HepG2 (cell line): ENCODE measurements around the gene ABCC1. TPM values are rescaled to one million over a fixed set of nuclear protein-coding genes. Genes with fewer than 3 reads are reported as not detected.

ENCODE experiments used
- CEBPG ChIP-seq: IDR thresholded peaks from 2 replicates; pipeline ENCODE4 v1.6.1; 2016
- CENPX ChIP-seq: sonication (generic); formaldehyde crosslinking; IDR thresholded peaks from 2 replicates; pipeline ENCODE4 v1.9.0; 2021; ENCODE audit warnings: mild to moderate bottlenecking, missing genetic modification reagents, moderate library complexity
- DR1 ChIP-seq: sonication (generic); formaldehyde crosslinking; IDR thresholded peaks from 2 replicates; pipeline ENCODE4 v1.8.0; 2021; ENCODE audit warnings: mild to moderate bottlenecking, missing genetic modification reagents, inconsistent platforms
- ELF1 ChIP-seq: sonication (generic); formaldehyde crosslinking; IDR thresholded peaks from 2 replicates; pipeline ENCODE4 v1.4.0; 2020; ENCODE audit warnings: missing genetic modification reagents
- FOXC1 ChIP-seq: sonication (generic); formaldehyde crosslinking; IDR thresholded peaks from 2 replicates; pipeline ENCODE4 v1.8.0; 2022; ENCODE audit warnings: mild to moderate bottlenecking, missing genetic modification reagents, borderline replicate concordance
- GPN1 ChIP-seq: sonication (generic); formaldehyde crosslinking; IDR thresholded peaks from 2 replicates; pipeline ENCODE4 v1.5.1; 2020; ENCODE audit warnings: missing genetic modification reagents, borderline replicate concordance
- HMG20B ChIP-seq: conservative IDR thresholded peaks from 2 replicates; pipeline ENCODE4 v1.6.1; 2016; ENCODE audit warnings: missing genetic modification reagents, missing compliant biosample characterization
- KLF6 ChIP-seq: IDR thresholded peaks from 2 replicates; pipeline ENCODE4 v1.8.0; 2016; ENCODE audit warnings: missing biosample characterization, missing genetic modification reagents
- KMT2B ChIP-seq: IDR thresholded peaks from 2 replicates; pipeline ENCODE4 v1.6.1; 2016; ENCODE audit warnings: missing genetic modification reagents, missing compliant biosample characterization
- POLR2AphosphoS2 ChIP-seq: IDR thresholded peaks from 2 replicates; pipeline ENCODE4 v1.6.1; 2011; ENCODE audit warnings: low read depth, low read length, improper control_type of control experiment
- SETDB1 ChIP-seq: sonication (generic); formaldehyde crosslinking; IDR thresholded peaks from 2 replicates; pipeline ENCODE4 v1.5.1; 2020; ENCODE audit warnings: missing genetic modification reagents, mild to moderate bottlenecking, borderline replicate concordance
- SP140L ChIP-seq: sonication (generic); formaldehyde crosslinking; IDR thresholded peaks from 2 replicates; pipeline ENCODE4 v1.4.0; 2020; ENCODE audit warnings: missing genetic modification reagents, borderline replicate concordance
- ZNF251 ChIP-seq: sonication (generic); formaldehyde crosslinking; IDR thresholded peaks from 2 replicates; pipeline ENCODE4 v1.9.0; 2021; ENCODE audit warnings: mild to moderate bottlenecking, missing genetic modification reagents
- ZNF589 ChIP-seq: sonication (generic); formaldehyde crosslinking; conservative IDR thresholded peaks from 2 replicates; pipeline ENCODE4 v1.8.0; 2022; ENCODE audit warnings: mild to moderate bottlenecking, moderate library complexity, missing genetic modification reagents
- ZNF75D ChIP-seq: sonication (generic); formaldehyde crosslinking; IDR thresholded peaks from 2 replicates; pipeline ENCODE4 v1.8.1; 2023; ENCODE audit warnings: missing genetic modification reagents, mild to moderate bottlenecking, borderline replicate concordance
- polyA plus RNA-seq, 8 experiments: library from polyadenylated mRNA; depleted of rRNA in 3 of 8; stranded (reverse) in 7 of 8; unstranded in 1 of 8; fragments of >200 nt; fragmentation: Illumina TruSeq in 4 of 8; extraction: Trizol in 4 of 8; gene quantifications; 2 replicates each; pipeline versions ENCODE4 v1.2.1 to v1.2.3, GENCODE V29; 2011 to 2016; ENCODE audit warnings: low read depth in 4 of 8, missing spikeins in 1 of 8, mixed read lengths in 1 of 8; ENCODE audit not compliant: insufficient read depth in 1 of 8
- total RNA-seq, 5 experiments: library from RNA; depleted of rRNA; stranded (reverse); fragments of >200 nt; fragmentation: Illumina TruSeq; extraction: Trizol; gene quantifications; 2 replicates each; pipeline ENCODE4 v1.2.3, GENCODE V29; 2016; ENCODE audit warnings: low read depth in 1 of 5
- TF ChIP-seq, protein P1 (sequence below): sonication (generic); formaldehyde crosslinking; IDR thresholded peaks from 2 replicates; pipeline ENCODE4 v1.5.0; 2020; ENCODE audit warnings: mild to moderate bottlenecking, missing genetic modification reagents, borderline replicate concordance
- TF ChIP-seq, protein P2 (sequence below): sonication (generic); formaldehyde crosslinking; IDR thresholded peaks from 2 replicates; pipeline ENCODE4 v1.4.0; 2020; ENCODE audit warnings: mild to moderate bottlenecking, missing genetic modification reagents
- TF ChIP-seq, protein P3 (sequence below): IDR thresholded peaks from 2 replicates; pipeline ENCODE4 v1.4.0; 2020; ENCODE audit warnings: mild to moderate bottlenecking, missing genetic modification reagents

ABCC1 gene
- total and polyA plus RNA-seq, 2 of the 13 experiments (the other 11 are each of a cell fraction or from before 2014, with no cell fraction given) = 13.0 to 30.6 TPM

DNA sequence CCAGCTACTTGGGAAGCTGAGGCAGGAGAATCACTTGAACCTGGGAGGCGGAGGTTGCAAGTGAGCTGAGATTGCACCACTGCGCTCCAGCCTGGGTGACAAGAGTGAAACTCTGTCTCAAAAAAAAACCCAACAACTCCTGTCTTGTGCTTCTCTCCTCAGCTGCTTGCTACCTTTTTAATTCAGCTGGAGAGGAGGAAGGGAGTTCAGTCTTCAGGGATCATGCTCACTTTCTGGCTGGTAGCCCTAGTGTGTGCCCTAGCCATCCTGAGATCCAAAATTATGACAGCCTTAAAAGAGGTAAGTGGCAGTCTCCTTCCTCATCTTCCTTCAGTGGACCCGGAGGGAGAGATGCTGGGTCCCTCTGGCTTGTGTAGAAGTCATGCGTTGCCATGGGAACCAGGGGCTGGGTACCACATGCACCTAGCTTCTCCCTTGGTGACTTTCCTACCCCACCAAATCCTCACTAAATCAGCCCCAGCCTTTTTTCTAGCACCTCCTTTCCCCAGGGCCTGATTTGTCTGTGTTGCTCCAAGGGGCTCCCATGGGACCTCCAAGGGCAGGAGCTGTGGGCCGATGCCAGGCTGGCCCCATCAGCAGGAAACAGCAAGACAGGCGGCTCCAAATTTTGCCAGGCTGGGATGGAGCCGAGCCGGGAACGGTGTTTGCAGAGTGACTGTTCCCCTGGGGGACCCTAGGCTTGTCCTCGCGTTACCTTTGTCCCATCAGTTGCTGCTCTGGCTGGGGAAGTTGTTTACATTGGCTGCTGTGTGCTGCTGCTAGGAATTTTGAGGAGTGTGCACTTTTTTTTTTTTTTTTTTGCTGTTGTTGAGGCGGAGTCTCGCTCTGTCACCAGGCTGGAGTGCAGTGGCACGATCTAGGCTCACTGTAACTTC lies 65.2 kb downstream of the ABCC1 start (continued):
- TF ChIP-seq POLR2AphosphoS2 (no peak), ELF1 (CRISPR knock-in tag) (no peak), ZNF75D (CRISPR knock-in tag) (no peak), CEBPG (CRISPR knock-in tag) (no peak), GPN1 (CRISPR knock-in tag) (no peak), SETDB1 (CRISPR knock-in tag) (no peak), HMG20B (CRISPR knock-in tag) (no peak), ZNF251 (CRISPR knock-in tag) (no peak), KMT2B (CRISPR knock-in tag) (no peak), SP140L (CRISPR knock-in tag) (no peak), ZNF589 (CRISPR knock-in tag) (no peak), DR1 (no peak), KLF6 (CRISPR knock-in tag) (no peak), CENPX (no peak), FOXC1 (CRISPR knock-in tag) (no peak)
- TF ChIP-seq, protein P1, sequence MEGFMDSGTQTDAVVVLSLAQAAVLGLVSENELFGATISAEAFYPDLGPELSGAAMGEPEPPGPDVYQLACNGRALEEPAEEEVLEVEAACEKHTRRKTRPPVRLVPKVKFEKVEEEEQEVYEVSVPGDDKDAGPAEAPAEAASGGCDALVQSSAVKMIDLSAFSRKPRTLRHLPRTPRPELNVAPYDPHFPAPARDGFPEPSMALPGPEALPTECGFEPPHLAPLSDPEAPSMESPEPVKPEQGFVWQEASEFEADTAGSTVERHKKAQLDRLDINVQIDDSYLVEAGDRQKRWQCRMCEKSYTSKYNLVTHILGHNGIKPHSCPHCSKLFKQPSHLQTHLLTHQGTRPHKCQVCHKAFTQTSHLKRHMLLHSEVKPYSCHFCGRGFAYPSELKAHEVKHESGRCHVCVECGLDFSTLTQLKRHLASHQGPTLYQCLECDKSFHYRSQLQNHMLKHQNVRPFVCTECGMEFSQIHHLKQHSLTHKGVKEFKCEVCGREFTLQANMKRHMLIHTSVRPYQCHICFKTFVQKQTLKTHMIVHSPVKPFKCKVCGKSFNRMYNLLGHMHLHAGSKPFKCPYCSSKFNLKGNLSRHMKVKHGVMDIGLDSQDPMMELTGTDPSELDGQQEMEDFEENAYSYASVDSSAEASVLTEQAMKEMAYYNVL (CRISPR knock-in tag) = peak; percentile 55; the same call in 1 of the 2 replicates
- TF ChIP-seq, protein P2, sequence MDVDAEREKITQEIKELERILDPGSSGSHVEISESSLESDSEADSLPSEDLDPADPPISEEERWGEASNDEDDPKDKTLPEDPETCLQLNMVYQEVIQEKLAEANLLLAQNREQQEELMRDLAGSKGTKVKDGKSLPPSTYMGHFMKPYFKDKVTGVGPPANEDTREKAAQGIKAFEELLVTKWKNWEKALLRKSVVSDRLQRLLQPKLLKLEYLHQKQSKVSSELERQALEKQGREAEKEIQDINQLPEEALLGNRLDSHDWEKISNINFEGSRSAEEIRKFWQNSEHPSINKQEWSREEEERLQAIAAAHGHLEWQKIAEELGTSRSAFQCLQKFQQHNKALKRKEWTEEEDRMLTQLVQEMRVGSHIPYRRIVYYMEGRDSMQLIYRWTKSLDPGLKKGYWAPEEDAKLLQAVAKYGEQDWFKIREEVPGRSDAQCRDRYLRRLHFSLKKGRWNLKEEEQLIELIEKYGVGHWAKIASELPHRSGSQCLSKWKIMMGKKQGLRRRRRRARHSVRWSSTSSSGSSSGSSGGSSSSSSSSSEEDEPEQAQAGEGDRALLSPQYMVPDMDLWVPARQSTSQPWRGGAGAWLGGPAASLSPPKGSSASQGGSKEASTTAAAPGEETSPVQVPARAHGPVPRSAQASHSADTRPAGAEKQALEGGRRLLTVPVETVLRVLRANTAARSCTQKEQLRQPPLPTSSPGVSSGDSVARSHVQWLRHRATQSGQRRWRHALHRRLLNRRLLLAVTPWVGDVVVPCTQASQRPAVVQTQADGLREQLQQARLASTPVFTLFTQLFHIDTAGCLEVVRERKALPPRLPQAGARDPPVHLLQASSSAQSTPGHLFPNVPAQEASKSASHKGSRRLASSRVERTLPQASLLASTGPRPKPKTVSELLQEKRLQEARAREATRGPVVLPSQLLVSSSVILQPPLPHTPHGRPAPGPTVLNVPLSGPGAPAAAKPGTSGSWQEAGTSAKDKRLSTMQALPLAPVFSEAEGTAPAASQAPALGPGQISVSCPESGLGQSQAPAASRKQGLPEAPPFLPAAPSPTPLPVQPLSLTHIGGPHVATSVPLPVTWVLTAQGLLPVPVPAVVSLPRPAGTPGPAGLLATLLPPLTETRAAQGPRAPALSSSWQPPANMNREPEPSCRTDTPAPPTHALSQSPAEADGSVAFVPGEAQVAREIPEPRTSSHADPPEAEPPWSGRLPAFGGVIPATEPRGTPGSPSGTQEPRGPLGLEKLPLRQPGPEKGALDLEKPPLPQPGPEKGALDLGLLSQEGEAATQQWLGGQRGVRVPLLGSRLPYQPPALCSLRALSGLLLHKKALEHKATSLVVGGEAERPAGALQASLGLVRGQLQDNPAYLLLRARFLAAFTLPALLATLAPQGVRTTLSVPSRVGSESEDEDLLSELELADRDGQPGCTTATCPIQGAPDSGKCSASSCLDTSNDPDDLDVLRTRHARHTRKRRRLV (CRISPR knock-in tag) = no peak
- TF ChIP-seq, protein P3, sequence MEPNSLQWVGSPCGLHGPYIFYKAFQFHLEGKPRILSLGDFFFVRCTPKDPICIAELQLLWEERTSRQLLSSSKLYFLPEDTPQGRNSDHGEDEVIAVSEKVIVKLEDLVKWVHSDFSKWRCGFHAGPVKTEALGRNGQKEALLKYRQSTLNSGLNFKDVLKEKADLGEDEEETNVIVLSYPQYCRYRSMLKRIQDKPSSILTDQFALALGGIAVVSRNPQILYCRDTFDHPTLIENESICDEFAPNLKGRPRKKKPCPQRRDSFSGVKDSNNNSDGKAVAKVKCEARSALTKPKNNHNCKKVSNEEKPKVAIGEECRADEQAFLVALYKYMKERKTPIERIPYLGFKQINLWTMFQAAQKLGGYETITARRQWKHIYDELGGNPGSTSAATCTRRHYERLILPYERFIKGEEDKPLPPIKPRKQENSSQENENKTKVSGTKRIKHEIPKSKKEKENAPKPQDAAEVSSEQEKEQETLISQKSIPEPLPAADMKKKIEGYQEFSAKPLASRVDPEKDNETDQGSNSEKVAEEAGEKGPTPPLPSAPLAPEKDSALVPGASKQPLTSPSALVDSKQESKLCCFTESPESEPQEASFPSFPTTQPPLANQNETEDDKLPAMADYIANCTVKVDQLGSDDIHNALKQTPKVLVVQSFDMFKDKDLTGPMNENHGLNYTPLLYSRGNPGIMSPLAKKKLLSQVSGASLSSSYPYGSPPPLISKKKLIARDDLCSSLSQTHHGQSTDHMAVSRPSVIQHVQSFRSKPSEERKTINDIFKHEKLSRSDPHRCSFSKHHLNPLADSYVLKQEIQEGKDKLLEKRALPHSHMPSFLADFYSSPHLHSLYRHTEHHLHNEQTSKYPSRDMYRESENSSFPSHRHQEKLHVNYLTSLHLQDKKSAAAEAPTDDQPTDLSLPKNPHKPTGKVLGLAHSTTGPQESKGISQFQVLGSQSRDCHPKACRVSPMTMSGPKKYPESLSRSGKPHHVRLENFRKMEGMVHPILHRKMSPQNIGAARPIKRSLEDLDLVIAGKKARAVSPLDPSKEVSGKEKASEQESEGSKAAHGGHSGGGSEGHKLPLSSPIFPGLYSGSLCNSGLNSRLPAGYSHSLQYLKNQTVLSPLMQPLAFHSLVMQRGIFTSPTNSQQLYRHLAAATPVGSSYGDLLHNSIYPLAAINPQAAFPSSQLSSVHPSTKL (CRISPR knock-in tag) = peak; percentile 86
